Ovary (tissue), 9 donors: ENCODE measurements around the gene RALB. TPM values are rescaled to one million over a fixed set of nuclear protein-coding genes. Genes with fewer than 3 reads are reported as not detected.
A peak's percentile ranks its signal among the peaks of the same experiment; 100 is the strongest.

Experiments used
- DNase-seq, 5 donors: peaks; one replicate each; pipeline ENCODE4 v3.0.0-alpha.2; 2019 to 2020
- H3K27ac ChIP-seq, 2 donors: fragments of 200-600 bp; one replicate each; pipeline versions ENCODE4 v1.5.1 to v1.8.0; 2019 to 2022
- H3K27me3 ChIP-seq: fragments of 200-600 bp; one replicate; pipeline ENCODE4 v1.8.0; 2022
- H3K36me3 ChIP-seq: fragments of 200-600 bp; sonication (generic); one replicate; pipeline ENCODE4 v1.5.1; 2019
- H3K4me1 ChIP-seq: one replicate; pipeline ENCODE4 v1.8.1; 2013; ENCODE audit warnings: mild to moderate bottlenecking, moderate library complexity; ENCODE audit not compliant: insufficient read depth
- H3K4me3 ChIP-seq: fragments of 200-600 bp; sonication (generic); one replicate; pipeline ENCODE4 v1.5.1; 2017
- H3K9me3 ChIP-seq, 2 donors: fragments of 200-600 bp in 1 of 2; sonication (generic) in 1 of 2; one replicate each; pipeline versions ENCODE4 v1.5.1 to v1.8.1; 2013 to 2019; ENCODE audit warnings: mild to moderate bottlenecking in 1 of 2, moderate library complexity in 1 of 2
- CTCF ChIP-seq, 3 donors: fragments of 450-650 bp in 2 of 3; fragments of 200-600 bp in 1 of 3; IDR thresholded peaks; one replicate each; pipeline versions ENCODE4 v1.5.1 to v1.8.0; 2016 to 2022; ENCODE audit warnings: antibody characterized with exemption in 3 of 3, mild to moderate bottlenecking in 1 of 3
- EP300 ChIP-seq: sonication (generic); formaldehyde crosslinking; IDR thresholded peaks from one replicate; pipeline ENCODE4 v1.6.1; 2017; ENCODE audit warnings: antibody characterized with exemption
- POLR2A ChIP-seq: fragments of 450-650 bp; IDR thresholded peaks from one replicate; pipeline ENCODE4 v1.6.1; 2017; ENCODE audit warnings: antibody characterized with exemption, mild to moderate bottlenecking, moderate library complexity
- WGBS, 3 donors: extraction: QIAGEN DNeasy Blood & Tissue Kit in 1 of 3; methylation state at CpG; one replicate each; pipeline versions ENCODE4 v1.1.5 to v1.1.7; 2013 to 2017; 5-methylcytosine and 5-hydroxymethylcytosine counted together
- intact Hi-C, 4 donors: fragments of 100-400 bp; cut with DNase I; formaldehyde crosslinking; loops; one replicate each; pipeline versions ENCODE4 v1.11.0 to v1.15.1; 2022 to 2023
- polyA plus RNA-seq, 2 donors: library from polyadenylated mRNA; stranded (reverse); fragments of 200-250 nt in 1 of 2; fragments of 350-450 nt in 1 of 2; fragmentation: Illumina TruSeq in 1 of 2; extraction: RNeasy Lipid Tissue Mini Kit (QIAGEN cat#74804) in 1 of 2; gene quantifications; one replicate each; pipeline ENCODE4 v1.2.3, GENCODE V29; 2013 to 2014
- total RNA-seq, 7 donors: library from RNA; depleted of rRNA in 2 of 7; stranded (reverse); fragments of >200 nt in 2 of 7; fragmentation: NEBNext Ultra II Directional in 3 of 7; extraction: Animal tissue kit (Norgen Biotek cat#: 25700) in 3 of 7; gene quantifications; one replicate each; pipeline versions ENCODE4 v1.1.0 to v1.2.4, GENCODE V29; 2016 to 2023
- donor health status: DM: no; HTN: no; CAD: no; lungs with moderate emphysema.
- donor health status: DM: no; HTN: no; CAD: no.
- donor health status: Bipolar disorder and iron deficiency.
- donor health status: DM: yes; HTN: yes; CAD: no.
- donor health status: DM: no; HTN: no; CAD: no.
- donor health status: DM: yes; HTN: yes; CAD: no.

RALB gene
- total and polyA plus RNA-seq, 9 donors: 18.2 to 92.7 (median 34.9) TPM

- Histone ChIP-seq H3K36me3 (no peaks in the 10 kb centered on the region), H3K9me3 (no peaks in the 10 kb centered on the region), H3K4me3 (peak overlapping the region; percentile 76), H3K27me3 (no peaks in the 10 kb centered on the region), H3K4me1 (peaks cover 2% of the 10 kb centered on the region), H3K27ac (peak overlapping the region; percentile 82 to 97)
- DNase-seq: peak; percentile 76 to 87 (median 83)
- intact Hi-C loops: loop anchor here in 2 of 4 donors (5.0 to 10.0 kb wide), 2 partner anchors 62 to 64 kb away; no protein-coding TSS in a partner anchor
- TF ChIP-seq EP300: no peak
- peak; percentile 38 for TF ChIP-seq POLR2A
- TF ChIP-seq CTCF (IDR thresholded peaks at IDR 0.05): peak; percentile 20 to 50 (median 40)
- 0 to 1% (median 1%) methylated on average over 49 to 60 of the region's 60 CpGs for WGBS, 3 donors
Measured at GRCh38 chr2:120253021-120253882, 600 bp downstream of the RALB start.

- intact Hi-C loops: loop anchor here in 2 of 4 donors (5.0 to 10.0 kb wide), 2 partner anchors 61 to 63 kb away; no protein-coding TSS in a partner anchor
- DNase-seq: no peak
- Histone ChIP-seq H3K4me3 (no peak overlapping the region), H3K27me3 (no peaks in the 10 kb centered on the region), H3K27ac (no peak overlapping the region), H3K9me3 (no peaks in the 10 kb centered on the region), H3K36me3 (no peaks in the 10 kb centered on the region), H3K4me1 (peaks cover 2% of the 10 kb centered on the region)
- 69 to 70% (median 69%) methylated on average over 8 of the region's 8 CpGs for WGBS, 3 donors
- no peak for TF ChIP-seq EP300
- no peak for TF ChIP-seq CTCF (IDR thresholded peaks at IDR 0.05)
- no peak for TF ChIP-seq POLR2A
Measured at GRCh38 chr2:120254178-120254577, 1.5 kb downstream of the RALB start.

- Histone ChIP-seq H3K4me1 (peaks cover 2% of the 10 kb centered on the region), H3K4me3 (no peak overlapping the region), H3K9me3 (no peaks in the 10 kb centered on the region), H3K27me3 (no peaks in the 10 kb centered on the region), H3K27ac (no peak overlapping the region), H3K36me3 (no peaks in the 10 kb centered on the region)
- no peak for DNase-seq
- intact Hi-C loops: loop anchor here in 1 of 4 donors (10.0 kb wide), 1 partner anchor 60 kb away; no protein-coding TSS in a partner anchor
- no peak for TF ChIP-seq EP300
- WGBS, 3 donors: 19 to 65% (median 28%) methylated on average over 6 of the region's 6 CpGs
Measured at GRCh38 chr2:120255071-120255470, 2.4 kb downstream of the RALB start.

DNA sequence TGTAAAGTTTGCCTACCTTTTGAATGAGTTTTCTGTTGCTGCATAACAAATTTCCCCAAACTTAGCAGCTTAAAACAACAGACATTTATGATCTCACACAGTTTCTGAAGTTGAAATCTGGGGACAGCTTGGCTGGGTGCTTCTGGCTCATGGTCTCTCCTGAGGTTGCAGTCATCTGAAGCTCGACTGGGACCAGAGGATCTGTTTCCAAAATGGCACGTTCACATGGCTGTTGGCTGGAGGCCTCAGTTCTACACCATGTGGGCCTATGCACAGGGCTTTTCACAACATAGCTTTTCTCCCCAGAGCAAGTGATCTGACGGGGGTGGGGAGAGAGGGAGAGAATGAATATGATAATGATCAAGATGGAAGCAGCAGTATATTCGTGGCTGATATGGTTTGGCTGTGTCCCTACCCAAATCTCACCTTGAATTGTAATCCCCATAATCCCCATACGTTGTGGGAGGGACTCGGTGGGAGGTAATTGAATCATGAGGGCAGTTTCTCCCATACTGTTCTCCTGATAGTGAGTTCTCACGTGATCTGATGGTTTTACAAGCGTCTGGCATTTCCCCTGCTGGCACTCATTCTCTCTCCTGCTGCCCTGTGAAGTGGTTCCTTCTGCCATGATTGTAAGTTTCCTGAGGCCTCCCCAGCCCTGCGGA is 3.5 kb downstream of the RALB start:
- WGBS, 3 donors: 69 to 78% (median 71%) methylated on average over 9 of the region's 9 CpGs
- intact Hi-C loops: loop anchor here in 1 of 4 donors (10.0 kb wide), 1 partner anchor 59 kb away; no protein-coding TSS in a partner anchor
- H3K4me3 ChIP-seq: no peak overlapping the region
- no peak overlapping the region for H3K27ac ChIP-seq
- no peaks in the 10 kb centered on the region for H3K9me3 ChIP-seq
- no peak for TF ChIP-seq CTCF (IDR thresholded peaks at IDR 0.05)
- no peak for TF ChIP-seq POLR2A
- no peak for TF ChIP-seq EP300
- no peaks in the 10 kb centered on the region for H3K27me3 ChIP-seq
- H3K4me1 ChIP-seq: peaks cover 2% of the 10 kb centered on the region
- no peaks in the 10 kb centered on the region for H3K36me3 ChIP-seq
- no peak for DNase-seq
